Stimulated activated CD4-positive, alpha-beta T cell treated with anti-CD3 and anti-CD28 coated beads, TNF-alpha, amount 100 ng/mL, for 24 hours (primary cell): Measurements from ENCODE around the gene SLC22A3.
"Not testable (repeated sequence)": the region's sequence is repeated elsewhere in the genome, so short reads cannot be mapped to it uniquely, and the experiment has no call there.

ENCODE experiments used
- DNase-seq, 3 experiments: peaks; one replicate each; pipeline ENCODE4 v3.0.0-alpha.2; 2020; ENCODE audit warnings: low read depth in 3 of 3

The SLC22A3 gene, protein sequence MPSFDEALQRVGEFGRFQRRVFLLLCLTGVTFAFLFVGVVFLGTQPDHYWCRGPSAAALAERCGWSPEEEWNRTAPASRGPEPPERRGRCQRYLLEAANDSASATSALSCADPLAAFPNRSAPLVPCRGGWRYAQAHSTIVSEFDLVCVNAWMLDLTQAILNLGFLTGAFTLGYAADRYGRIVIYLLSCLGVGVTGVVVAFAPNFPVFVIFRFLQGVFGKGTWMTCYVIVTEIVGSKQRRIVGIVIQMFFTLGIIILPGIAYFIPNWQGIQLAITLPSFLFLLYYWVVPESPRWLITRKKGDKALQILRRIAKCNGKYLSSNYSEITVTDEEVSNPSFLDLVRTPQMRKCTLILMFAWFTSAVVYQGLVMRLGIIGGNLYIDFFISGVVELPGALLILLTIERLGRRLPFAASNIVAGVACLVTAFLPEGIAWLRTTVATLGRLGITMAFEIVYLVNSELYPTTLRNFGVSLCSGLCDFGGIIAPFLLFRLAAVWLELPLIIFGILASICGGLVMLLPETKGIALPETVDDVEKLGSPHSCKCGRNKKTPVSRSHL

DNA sequence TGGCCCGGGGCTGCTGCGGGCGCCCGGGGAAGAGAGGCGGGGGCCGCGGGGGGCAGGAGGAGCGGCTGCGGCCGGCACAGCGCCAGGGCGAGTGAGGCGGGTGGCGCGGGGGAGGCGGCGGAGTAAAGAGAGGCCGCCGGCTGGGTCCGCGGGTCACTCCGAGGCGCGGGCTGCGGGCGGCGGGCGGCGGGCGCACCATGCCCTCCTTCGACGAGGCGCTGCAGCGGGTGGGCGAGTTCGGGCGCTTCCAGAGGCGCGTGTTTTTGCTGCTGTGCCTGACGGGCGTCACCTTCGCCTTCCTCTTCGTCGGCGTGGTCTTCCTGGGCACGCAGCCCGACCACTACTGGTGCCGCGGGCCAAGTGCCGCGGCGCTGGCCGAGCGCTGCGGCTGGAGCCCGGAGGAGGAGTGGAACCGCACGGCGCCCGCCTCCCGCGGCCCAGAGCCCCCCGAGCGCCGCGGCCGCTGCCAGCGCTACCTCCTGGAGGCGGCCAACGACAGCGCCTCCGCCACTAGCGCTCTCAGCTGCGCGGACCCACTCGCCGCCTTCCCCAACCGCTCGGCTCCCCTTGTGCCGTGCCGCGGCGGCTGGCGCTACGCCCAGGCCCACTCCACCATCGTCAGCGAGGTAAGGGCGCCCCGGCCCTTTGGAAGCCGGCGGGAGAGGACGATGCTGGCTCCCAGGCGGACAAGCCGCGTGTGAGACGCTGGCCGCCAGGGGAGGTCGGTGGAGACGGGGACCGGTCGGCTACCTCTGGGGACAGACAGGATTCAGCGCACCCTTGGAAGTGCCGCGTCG is at the start of gene SLC22A3:
TSS of gene SLC22A3 (plus strand) at position 156 of the 797 bp plus-strand sequence. CDS start at position 198, 42 bp downstream.
- DNase-seq = no peak

DNA sequence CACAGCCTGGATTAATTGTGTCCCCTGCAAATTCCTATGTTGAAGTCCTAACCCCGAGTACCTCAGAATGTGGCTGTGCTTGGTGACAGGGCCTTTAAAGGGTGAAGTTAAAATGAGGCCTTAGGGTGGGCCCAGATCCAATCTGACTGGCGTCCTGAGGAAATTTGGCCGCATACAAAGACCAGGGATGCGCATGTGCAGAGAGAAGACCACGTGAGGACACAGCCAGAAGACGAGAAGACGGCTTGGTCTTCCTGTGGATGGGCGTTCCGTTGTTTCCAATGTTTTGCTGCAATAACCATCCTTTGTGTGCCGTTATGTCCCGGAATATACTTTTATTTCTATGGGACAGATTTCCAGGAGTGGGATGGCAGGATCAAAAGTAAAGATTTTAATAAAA is 48.6 kb upstream of the SLC22A3 start:
- DNase-seq = no peak

DNA sequence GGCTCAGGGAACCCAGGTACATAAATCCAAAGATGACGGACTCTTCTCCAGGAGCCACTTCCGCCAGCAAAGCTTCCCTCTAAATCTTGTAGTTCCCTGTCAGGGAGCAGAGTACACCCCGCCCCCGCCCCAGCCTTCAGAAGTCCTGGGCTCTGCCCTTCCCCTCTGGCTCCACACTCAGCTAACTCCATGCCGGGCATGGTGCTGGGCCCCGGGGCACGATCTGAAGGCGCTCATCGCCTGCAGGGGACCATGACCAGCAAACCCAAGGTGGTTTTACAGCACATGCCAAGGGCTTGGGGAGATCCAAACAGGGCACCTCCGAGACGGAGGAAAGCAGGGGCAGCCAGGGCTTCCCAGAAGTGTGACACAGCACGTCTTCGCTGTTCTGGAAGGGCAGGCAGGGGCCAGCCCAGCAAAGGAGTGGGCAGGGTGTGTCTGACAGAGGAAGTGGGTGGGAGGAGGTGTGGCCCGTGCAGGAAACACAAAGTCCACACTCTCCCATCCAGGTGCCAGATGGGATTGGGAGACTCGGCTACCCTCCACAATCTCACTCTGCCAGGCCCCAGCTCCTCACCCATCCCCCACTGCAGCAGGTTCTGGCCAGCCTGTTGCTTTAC is 48.0 kb upstream of the SLC22A3 start:
- DNase-seq = no peak

DNA sequence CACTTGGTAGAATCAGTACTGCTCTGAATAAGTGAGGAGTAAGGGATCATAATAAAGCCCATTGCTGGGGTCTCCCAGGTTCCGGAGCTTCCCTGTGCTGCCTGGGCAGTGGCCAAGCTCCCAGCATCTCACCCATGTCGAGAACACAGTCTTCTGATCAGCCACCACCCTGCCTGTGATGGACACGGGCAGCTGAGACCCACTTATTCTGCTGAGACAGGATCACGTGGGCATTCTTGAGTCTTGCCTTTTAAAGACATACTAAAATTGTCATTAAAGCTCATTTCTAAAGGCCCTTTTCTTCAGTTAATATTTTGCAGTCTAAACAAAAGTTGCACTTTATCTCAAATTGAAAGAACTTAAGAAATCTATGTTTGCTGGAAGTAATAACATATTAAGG is 46.8 kb upstream of the SLC22A3 start:
- DNase-seq = no peak

DNA sequence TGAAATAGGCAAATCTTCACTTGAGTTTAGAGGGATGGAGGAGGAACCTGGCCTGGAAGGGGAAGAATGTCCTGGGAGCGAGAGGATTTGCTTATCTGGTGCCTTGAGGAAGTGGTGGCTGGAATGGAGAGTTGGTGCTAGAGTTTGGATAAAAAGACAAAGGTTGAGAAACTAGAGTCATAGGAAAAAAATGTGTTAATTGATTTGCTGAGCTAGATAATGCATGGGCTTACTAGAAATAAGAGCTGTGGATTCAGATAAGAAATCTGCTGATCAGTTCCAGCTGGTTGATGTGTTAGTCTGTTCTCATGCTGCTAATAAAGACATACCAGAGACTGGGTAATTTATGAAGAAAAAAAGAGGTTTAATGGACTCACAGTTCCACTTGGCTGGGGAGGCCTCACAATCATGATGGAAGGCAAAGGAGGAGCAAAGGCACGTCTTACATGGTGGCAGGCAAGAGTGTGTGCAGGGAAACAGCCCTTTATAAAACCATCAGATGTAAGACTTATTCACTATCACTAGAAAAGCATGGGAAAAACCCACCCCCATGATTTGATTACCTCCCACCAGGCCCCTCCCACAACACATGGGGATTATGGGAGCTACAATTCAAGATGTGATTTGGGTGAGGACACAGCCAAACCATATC is 45.6 kb upstream of the SLC22A3 start:
- DNase-seq = not testable (repeated sequence)

DNA sequence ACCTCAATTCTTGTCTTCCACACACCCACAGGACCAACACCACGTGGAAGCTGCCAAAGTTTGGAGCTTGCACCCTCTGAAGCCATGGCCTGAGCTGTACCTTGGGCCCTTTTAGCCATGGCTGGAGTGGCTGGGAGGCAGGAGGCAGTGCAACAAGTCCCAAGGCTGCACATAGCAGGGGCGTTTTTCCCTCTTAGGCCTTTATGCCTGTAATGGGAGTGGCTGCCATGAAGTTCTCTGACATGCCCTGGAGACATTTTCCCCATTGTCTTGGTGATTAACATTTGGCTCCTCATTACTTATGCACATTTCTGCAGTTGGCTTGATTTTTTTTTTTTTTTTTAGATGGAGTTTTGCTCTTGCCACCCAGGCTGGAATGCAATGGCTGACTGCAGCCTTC is 44.4 kb upstream of the SLC22A3 start:
- no peak for DNase-seq

DNA sequence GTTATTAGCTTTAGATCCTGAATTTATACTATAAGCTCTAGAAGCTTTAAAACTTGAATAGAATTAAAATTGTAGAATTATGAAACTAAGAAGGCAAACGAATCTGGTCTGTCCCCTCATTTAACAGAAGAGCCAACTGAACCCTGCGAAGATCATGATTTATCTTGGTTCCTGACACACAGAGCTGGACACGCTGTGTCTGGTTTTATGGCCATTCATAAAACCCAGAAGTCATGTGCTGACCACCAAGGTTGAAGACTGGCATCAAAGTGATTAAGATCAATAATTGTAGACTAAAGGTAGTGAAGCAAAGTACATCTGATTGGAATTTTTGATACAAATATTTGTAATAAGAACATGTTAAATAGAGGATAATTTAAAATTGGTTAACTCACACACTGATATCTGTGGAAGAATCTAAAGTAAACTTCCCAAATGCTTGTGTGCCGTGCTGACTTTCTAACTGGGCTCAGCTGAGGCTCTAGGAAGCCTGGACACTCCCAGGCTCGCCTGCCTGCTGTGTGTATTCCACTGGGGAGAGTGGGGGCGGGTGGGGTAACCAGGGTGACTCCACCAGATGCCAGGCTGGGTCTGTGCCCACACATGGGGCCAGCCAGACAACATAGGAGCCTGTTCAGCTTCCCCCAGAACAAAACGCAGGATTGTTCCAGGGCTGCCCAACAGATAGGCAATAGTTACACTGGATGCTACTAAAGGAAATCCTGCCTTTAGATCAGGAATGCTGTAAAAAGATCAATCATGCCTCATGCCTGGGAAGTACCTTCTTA is 42.1 kb upstream of the SLC22A3 start:
- DNase-seq = no peak

DNA sequence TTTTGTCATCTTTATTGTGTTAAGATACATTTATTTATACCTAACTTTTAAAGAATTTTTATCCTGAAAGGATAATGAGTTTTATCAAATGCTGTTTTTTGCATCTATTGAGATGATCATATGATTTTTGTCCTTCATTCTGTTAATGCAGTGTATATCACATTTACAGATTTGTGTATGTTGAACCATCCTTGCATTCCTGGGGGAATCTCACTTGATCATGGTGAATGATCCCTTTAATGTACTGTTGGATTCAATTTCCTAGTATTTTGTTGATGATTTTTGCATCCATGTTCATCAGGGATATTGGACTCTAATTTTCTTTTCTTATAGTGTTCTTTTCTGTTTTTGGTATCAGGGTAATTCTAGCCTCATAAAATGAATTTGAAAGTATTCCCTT is 38.5 kb upstream of the SLC22A3 start:
- no peak for DNase-seq

DNA sequence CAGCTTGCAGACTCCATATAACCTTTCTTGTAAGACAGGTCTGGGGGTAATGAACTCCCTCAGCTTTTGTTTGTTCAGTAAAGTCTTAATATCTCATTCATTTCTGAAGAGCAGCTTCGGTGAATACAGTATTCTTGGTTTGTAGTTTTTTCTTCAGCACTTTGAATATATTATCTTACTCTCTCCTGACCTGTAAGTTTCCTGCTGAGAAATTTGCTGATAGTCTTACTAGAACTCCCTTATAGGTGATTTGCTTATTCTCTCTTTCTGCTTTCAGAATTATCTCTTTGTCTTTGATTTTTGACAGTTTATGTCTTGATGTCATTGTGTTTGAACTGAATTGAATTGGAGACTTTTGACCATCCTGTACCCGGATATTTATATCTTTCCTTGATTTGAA is 35.3 kb upstream of the SLC22A3 start:
- DNase-seq = no peak

DNA sequence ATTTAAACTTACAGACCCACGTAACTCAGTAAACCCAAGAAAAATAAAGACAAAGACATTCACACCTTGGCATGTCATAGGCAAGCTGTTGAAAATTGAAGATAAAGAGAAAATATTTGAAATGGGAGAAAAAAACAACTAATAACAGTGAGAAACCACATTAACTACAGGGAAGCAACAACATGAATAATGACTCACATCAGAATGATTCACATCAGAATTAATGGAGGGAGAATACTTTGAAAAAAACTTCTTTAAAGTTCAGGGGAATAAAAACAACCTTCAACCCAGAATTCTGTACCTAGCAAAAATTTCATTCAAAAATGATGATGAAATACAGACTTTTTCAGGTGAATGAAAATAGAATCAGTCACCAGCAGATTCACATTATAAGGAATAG is 32.9 kb upstream of the SLC22A3 start:
- DNase-seq = no peak

DNA sequence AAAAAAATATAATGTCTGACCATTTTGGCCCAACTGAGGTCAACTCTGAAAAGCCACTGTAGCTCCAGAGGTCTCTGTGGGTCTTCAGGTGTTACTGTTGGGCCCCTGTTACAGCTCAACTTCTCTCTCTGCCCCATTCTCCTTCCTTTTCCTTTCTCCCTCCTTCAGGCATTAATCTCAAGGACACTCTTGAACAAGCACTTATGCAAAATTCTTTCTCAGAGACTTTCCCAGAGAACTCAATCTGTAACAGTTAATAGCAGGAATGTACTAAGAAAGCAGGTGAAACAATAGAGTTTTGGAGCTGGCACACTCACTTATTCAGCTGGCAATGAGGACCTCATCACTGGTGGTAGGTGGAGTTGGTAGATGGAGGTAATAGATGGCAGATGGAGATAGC is 31.9 kb upstream of the SLC22A3 start:
- no peak for DNase-seq

DNA sequence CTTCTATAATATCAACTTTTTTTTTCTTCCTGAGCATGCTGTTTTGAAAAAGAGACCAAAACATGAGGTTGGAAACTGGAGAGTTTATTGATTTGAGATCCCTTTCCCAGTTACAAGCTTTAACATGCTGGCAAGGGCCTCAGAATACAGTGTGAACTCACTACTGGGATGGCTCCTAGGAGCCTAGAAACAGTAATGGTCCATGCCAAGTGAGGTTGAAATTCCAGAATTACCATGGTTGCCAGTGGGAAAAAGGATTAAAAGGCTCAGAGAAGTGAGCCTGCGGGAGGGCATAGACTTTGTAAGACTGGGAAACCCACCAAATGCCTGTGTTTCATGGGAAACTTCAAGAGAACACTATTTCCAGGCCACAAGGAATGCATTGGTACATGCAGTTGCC is 28.9 kb upstream of the SLC22A3 start:
- DNase-seq = no peak

DNA sequence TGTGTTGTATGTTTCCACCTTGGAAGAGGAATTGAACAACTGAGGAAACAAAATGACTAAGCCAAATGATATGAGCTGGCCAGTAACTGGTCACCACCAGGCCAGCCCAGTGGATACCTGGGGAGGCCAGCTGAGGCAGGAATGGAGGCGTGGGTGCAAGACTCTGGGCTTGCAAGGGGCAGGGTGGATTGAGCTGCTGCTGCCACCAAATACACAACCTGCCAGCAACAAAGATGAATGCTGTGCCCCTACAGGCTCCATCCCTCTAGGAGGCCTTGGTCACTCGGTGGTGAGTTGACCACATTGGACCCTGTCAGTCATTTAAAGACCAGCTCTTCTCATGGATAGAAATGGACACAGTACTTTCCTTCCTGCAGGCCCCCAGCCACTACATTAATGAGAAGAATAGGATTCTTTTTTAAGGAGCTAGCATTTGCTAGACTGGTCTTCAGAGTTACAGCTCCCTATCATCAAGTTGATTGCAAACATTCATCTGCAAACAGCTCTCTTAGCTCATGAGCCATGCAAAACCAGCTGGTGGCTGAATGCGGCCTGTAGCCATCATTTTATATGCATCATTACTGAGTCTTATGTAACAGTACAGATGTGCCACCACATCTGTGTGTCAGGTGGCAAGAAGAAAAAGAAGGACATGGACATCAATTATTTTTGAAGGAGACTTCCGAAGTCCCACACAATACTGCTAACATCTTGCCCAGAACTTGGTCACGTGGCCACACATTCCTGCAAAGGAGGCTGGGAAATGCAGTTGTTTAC is 26.3 kb upstream of the SLC22A3 start:
- no peak for DNase-seq

DNA sequence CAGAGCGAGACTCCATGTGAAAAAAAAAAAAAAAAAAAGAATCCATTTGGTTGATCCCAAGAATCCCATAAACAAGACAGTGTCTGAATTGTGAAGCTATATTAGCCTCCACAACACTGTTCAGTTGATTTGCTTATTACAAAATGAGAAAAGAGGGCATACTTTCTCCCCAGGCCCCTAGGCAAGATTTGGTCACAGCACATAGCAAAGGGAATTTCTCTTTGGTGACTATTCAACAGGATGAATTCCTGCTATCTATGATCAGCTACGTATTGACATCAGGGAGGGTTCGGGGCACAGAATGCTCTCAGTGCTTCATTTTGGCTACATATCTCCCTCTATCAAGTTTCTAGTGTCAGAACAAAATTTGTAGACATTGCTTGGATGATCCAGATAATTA is 20.2 kb upstream of the SLC22A3 start:
- DNase-seq = no peak

DNA sequence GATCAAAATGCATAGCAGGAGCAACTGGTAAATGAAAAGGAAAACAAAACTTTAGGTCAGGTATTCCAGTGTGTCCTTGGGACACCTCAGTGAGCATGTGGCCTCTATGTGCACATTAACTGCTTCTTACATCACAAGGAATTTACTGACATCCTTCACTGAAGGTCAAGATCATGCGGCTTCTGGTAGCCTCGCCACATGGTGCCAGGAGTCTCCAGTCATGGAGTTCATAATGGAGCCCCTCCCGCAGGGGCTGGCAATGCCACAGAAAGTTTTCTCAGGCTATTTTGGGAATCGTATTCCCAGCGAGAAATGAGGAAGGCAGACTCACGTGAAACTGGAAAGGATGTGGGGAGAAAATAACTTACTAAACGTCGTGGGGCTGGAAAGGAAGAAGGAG is 19.7 kb upstream of the SLC22A3 start:
- DNase-seq = no peak

DNA sequence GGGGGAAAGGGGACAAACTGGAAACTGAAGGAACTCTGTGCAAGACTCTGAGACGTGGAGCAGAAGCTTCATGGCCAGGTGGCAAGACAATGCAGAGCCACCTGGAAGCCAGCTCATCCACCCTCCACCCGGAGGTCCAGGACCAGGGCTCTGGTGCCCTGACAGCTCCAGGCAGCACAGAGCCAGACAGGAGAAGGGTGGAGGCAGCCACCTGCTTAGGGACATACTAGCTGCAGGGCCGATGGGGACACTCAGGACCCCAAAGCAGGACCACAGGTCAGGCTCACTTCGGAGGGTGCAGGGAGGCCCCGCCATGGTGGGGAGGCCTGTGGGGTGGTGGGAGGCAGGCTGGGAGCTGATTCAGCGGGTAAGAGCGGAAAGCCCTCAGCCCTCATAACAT is 19.0 kb upstream of the SLC22A3 start:
- DNase-seq = no peak

DNA sequence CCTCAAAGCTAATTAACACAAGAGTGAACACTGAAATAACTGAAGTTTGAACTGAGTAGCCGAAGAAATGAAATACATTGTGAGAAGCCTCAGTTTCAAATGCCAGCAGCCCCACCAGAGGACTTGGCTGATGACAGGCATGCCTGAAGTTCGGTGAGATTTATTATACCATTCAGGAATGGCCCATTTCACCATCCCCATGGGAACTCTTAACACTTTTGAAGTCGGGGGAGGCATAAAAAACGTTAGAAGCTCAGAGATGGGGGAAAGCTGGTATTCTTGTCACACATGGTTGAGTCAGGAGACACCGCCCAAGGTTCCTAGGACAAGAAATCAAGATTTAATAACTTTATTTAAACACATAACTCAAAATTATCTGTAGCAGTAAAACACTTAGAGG is 17.6 kb upstream of the SLC22A3 start:
- no peak for DNase-seq

DNA sequence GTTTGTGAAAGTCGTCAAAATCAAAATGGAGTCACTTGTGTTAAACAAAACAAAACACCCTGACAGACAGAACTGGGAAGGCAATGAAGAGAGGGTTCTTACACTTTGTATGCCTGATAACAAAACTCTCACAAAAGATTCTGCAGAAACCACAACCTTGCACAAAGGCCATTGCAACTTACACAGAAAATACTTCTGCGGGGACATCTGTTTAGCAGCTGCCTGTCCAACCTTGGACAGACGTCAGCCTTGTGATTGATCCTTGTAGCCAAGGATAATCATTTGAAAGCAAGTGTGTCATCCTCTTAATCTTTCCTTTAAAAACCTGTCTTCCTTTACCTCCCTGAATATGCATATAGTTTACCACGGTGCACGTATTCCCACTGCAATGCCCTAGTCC is 17.0 kb upstream of the SLC22A3 start:
- DNase-seq = no peak

DNA sequence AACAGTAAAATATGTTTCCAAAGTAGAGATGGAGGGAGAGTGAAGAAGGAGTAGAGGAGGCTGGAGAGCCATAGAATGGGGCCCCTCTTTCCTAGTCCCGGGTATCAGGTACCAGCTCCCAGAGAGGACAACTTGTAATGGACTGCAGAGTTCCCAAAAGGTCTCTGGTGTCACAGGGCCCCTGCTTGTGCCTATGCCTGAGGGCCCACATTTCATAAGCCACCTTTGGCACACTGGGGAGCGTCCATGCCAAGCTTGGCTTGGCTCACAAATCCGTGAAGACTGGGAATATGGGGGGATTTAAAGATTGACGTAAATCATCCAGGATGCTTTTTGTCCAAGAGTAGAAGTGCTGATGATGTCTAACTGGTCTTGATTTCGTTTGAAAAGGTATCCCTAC is 16.4 kb upstream of the SLC22A3 start:
- no peak for DNase-seq

DNA sequence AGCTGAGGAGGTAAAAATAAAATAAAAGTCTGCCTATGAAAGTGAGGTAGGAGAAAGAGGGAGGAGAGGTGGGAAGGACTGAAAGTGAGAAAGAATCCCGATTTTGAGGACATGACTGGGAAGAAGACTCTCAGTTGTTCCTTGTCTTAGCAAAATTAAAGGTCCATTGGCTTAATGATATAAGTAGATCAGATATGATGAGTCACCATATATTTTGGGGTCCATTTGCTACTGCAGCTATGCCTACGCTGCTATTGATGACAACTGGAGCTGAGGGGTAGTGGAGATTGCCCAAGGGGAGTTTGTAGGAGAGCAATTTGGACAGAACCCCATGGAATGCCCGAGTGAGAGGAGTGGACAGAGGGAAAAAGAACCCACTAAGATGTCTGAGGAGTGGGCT is 15.1 kb upstream of the SLC22A3 start:
- no peak for DNase-seq
